Measurements from ENCODE around the gene CIB1. TPM values are rescaled to one million over a fixed set of nuclear protein-coding genes. Genes with fewer than 3 reads are reported as not detected.
A peak's percentile ranks its signal among the peaks of the same experiment; 100 is the strongest.

CIB1 gene
- total RNA-seq, 4 donors from 2014 or later: 9.5 to 80.7 (median 49.2) TPM

DNA sequence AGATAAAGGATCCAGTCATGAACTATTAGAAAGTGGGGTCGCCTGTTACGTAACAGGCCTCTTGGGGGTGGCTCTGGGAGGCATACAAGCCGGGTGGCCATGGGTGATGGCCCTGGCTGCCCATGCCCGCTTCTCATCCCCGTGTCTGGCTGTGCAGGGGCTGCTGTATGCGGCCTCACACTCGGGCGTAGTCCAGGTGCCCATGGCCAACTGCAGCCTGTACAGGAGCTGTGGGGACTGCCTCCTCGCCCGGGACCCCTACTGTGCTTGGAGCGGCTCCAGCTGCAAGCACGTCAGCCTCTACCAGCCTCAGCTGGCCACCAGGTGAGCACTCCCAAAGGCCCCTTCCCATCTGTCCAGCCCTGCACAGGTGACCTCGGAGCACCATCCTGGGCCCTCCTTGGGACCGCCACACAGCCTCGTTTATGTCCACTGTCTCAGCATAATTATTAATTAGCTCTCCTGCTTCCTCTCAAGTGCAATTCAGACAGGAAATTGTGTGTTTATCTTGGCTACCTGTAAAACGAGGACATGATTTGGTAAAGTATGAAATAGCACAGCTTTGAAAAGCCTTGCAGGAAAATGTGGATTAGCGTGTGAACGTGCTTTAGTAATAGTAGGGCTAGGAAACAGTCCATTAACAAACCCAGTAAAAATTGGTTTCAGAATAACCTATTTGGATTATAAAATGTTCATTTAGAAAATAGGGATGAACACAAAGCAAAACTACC, 8.1 kb downstream of the CIB1 start:
- H3K9me3 ChIP-seq: no peaks in the 10 kb centered on the region
- DNase-seq: no peak
- intact Hi-C loops (cut with DNase I; ENCODE audit: low total_unique reads): no loop called here
- TF ChIP-seq, protein P1, sequence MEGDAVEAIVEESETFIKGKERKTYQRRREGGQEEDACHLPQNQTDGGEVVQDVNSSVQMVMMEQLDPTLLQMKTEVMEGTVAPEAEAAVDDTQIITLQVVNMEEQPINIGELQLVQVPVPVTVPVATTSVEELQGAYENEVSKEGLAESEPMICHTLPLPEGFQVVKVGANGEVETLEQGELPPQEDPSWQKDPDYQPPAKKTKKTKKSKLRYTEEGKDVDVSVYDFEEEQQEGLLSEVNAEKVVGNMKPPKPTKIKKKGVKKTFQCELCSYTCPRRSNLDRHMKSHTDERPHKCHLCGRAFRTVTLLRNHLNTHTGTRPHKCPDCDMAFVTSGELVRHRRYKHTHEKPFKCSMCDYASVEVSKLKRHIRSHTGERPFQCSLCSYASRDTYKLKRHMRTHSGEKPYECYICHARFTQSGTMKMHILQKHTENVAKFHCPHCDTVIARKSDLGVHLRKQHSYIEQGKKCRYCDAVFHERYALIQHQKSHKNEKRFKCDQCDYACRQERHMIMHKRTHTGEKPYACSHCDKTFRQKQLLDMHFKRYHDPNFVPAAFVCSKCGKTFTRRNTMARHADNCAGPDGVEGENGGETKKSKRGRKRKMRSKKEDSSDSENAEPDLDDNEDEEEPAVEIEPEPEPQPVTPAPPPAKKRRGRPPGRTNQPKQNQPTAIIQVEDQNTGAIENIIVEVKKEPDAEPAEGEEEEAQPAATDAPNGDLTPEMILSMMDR (IDR thresholded peaks at IDR 0.05): no peak
- TF ChIP-seq POLR2A (IDR thresholded peaks at IDR 0.05): no peak
- no peak overlapping the region for H3K4me3 ChIP-seq
- no peaks in the 10 kb centered on the region for H3K36me3 ChIP-seq
- H3K27me3 ChIP-seq: no peaks in the 10 kb centered on the region
- H3K27ac ChIP-seq: no peak overlapping the region
- H3K4me1 ChIP-seq: no peaks in the 10 kb centered on the region

DNA sequence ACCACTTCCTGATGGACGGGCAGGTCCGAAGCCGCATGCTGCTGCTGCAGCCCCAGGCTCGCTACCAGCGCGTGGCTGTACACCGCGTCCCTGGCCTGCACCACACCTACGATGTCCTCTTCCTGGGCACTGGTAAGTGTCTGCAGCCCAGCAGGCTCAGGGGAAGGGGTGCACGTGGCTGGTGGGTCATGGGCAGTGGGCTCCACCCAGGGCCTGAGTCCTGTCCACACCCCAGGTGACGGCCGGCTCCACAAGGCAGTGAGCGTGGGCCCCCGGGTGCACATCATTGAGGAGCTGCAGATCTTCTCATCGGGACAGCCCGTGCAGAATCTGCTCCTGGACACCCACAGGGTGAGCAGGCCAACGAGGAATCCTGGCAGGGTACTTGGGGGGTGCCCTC, 8.7 kb downstream of the CIB1 start:
- intact Hi-C loops (cut with DNase I; ENCODE audit: low total_unique reads): no loop called here
- Histone ChIP-seq H3K4me1 (no peaks in the 10 kb centered on the region), H3K36me3 (no peaks in the 10 kb centered on the region)

DNA sequence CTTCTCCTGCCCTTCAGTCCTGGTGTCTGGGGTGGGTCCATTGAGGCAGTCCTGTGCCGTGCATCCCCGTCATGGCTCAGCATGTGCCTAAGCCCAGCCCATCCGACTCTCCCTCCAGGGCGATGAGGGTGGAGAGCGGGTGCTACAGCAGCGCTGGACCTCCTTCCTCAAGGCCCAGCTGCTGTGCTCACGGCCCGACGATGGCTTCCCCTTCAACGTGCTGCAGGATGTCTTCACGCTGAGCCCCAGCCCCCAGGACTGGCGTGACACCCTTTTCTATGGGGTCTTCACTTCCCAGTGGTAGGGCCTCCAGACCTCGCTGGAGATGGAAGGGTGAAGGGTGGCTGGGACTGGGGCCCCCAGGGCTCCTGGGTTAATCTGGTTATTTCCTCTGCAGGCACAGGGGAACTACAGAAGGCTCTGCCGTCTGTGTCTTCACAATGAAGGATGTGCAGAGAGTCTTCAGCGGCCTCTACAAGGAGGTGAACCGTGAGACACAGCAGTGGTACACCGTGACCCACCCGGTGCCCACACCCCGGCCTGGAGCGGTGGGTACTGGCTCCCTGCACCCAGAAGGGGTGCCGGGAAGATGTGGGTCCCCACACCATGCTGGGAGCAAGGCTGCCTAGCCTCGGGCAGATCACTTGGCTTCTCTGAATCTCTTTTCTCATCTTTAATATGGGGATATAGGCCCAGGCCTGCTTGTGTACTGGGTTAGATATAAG, 10.1 kb downstream of the CIB1 start:
- H3K36me3 ChIP-seq: no peaks in the 10 kb centered on the region
- H3K4me1 ChIP-seq: no peaks in the 10 kb centered on the region
- no peak overlapping the region for H3K4me3 ChIP-seq
- no peak for DNase-seq
- no peaks in the 10 kb centered on the region for H3K27me3 ChIP-seq
- intact Hi-C loops (cut with DNase I; ENCODE audit: low total_unique reads): loop anchor here (5.0 kb wide), 1 partner anchor 171 kb away; no protein-coding TSS in a partner anchor
- H3K9me3 ChIP-seq: no peaks in the 10 kb centered on the region
- no peak overlapping the region for H3K27ac ChIP-seq
- TF ChIP-seq POLR2A (IDR thresholded peaks at IDR 0.05): no peak
- TF ChIP-seq, protein P1 (IDR thresholded peaks at IDR 0.05): no peak

More for the DNA sequence above, 8.7 kb downstream of the CIB1 start:
- DNase-seq: no peak
- Histone ChIP-seq H3K4me3 (no peak overlapping the region), H3K27me3 (no peaks in the 10 kb centered on the region), H3K27ac (no peak overlapping the region), H3K9me3 (no peaks in the 10 kb centered on the region)
- TF ChIP-seq POLR2A (IDR thresholded peaks at IDR 0.05): no peak

DNA sequence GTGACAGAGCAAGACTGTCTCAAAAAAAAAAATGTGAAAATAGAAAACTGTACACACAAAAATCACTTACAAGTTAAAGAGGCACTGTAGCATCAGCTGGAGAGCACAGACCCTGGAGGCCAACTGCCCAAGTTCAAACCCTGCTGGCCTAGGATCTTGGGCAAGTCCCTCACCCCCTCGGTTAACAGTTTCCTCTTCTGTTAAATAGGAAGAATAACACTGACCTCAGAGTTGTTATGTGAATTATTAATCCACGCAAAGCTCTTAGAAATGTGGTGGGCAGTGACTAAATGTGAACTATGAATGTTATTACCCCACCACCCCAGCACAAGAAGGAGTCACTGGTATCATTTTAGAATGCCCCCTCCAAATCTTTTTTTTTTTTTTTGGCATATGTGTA, 11.2 kb downstream of the CIB1 start:
- TF ChIP-seq POLR2A (IDR thresholded peaks at IDR 0.05): no peak
- TF ChIP-seq, protein P1 (IDR thresholded peaks at IDR 0.05): no peak

DNA sequence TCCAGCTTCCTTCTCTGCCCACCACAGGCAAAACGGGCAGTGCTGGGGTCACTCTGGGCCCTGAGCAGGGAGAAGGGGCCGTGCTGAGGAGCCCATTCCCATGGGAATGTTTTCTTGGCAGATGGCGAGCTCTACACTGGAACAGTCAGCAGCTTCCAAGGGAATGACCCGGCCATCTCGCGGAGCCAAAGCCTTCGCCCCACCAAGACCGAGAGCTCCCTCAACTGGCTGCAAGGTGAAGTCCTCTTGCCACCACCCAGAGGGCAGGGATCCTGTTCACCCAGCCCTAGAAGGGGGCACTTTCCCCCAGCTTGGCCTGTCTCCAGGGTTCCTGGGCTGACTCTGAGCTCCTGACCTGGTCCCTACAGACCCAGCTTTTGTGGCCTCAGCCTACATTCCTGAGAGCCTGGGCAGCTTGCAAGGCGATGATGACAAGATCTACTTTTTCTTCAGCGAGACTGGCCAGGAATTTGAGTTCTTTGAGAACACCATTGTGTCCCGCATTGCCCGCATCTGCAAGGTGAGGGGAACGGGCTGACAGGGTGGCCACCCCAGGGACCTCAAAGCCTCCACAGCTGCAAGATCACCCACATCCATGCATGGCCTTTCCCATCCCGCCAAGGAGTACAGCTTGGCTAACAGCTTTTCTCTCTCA, 12.4 kb downstream of the CIB1 start:
- no peaks in the 10 kb centered on the region for H3K36me3 ChIP-seq
- TF ChIP-seq, protein P1 (IDR thresholded peaks at IDR 0.05): peak; percentile 57 to 78 (median 68)
- TF ChIP-seq POLR2A (IDR thresholded peaks at IDR 0.05): no peak
- no peaks in the 10 kb centered on the region for H3K4me1 ChIP-seq
- no peaks in the 10 kb centered on the region for H3K27me3 ChIP-seq
- H3K9me3 ChIP-seq: no peaks in the 10 kb centered on the region
- intact Hi-C loops (cut with DNase I; ENCODE audit: low total_unique reads): loop anchor here (5.0 kb wide), 1 partner anchor 169 kb away; no protein-coding TSS in a partner anchor
- DNase-seq: peak; percentile 72 to 74
- no peak overlapping the region for H3K4me3 ChIP-seq
- H3K27ac ChIP-seq: peak overlapping the region in 1 of 2 donors; percentile 49

More for the DNA sequence above, 11.2 kb downstream of the CIB1 start:
- intact Hi-C loops (cut with DNase I; ENCODE audit: low total_unique reads): loop anchor here (5.0 kb wide), 1 partner anchor 170 kb away; no protein-coding TSS in a partner anchor
- Histone ChIP-seq H3K4me3 (no peak overlapping the region), H3K4me1 (no peaks in the 10 kb centered on the region), H3K27ac (no peak overlapping the region), H3K27me3 (no peaks in the 10 kb centered on the region), H3K36me3 (no peaks in the 10 kb centered on the region), H3K9me3 (no peaks in the 10 kb centered on the region)
- no peak for DNase-seq

Measured in uterus (tissue), 4 donors.